ENCODE data around the gene ARL4A.
"Not testable (repeated sequence)": the region's sequence is repeated elsewhere in the genome, so short reads cannot be mapped to it uniquely, and the experiment has no call there.

The ARL4A gene

GRCh38 chr7:12686891-12687717 is at the start of gene ARL4A:
Gene ARL4A, plus strand, starts transcription at chr7:12687633. Its CDS starts 622 bp downstream, at chr7:12688255.
- peak; percentile 99 for DNase-seq

GRCh38 chr7:12637819-12638592 is 49.4 kb upstream of the ARL4A start:
- DNase-seq: peak; percentile 9

- DNase-seq: peak; percentile 4
Observed at GRCh38 chr7:12638851-12639456, 48.5 kb upstream of the ARL4A start.

- DNase-seq: no peak
Observed at GRCh38 chr7:12640299-12641096, 46.9 kb upstream of the ARL4A start.

- no peak for DNase-seq
Observed at GRCh38 chr7:12641196-12641595, 46.2 kb upstream of the ARL4A start.

- no peak for DNase-seq
Observed at GRCh38 chr7:12642508-12642907, 44.9 kb upstream of the ARL4A start.

- DNase-seq: no peak
Observed at GRCh38 chr7:12643001-12643643, 44.3 kb upstream of the ARL4A start.

GRCh38 chr7:12643644-12644043 is 43.8 kb upstream of the ARL4A start:
- DNase-seq: no peak

- DNase-seq: not testable (repeated sequence)
Observed at GRCh38 chr7:12645212-12645611, 42.2 kb upstream of the ARL4A start.

GRCh38 chr7:12646139-12646538 is 41.3 kb upstream of the ARL4A start:
- no peak for DNase-seq

- DNase-seq: no peak
Observed at GRCh38 chr7:12647364-12648219, 39.8 kb upstream of the ARL4A start.

- DNase-seq: no peak
Observed at GRCh38 chr7:12648704-12649261, 38.6 kb upstream of the ARL4A start.

GRCh38 chr7:12649348-12649747 is 38.1 kb upstream of the ARL4A start:
- no peak for DNase-seq

- DNase-seq: no peak
Observed at GRCh38 chr7:12650080-12650479, 37.4 kb upstream of the ARL4A start.

- no peak for DNase-seq
Observed at GRCh38 chr7:12653110-12653509, 34.3 kb upstream of the ARL4A start.

- peak; percentile 20 for DNase-seq
Observed at GRCh38 chr7:12653518-12653917, 33.9 kb upstream of the ARL4A start.

GRCh38 chr7:12655161-12655560 is 32.3 kb upstream of the ARL4A start:
- DNase-seq: no peak

GRCh38 chr7:12660423-12660822 is 27.0 kb upstream of the ARL4A start:
- DNase-seq: not testable (repeated sequence)

- not testable (repeated sequence) for DNase-seq
Observed at GRCh38 chr7:12660986-12661385, 26.4 kb upstream of the ARL4A start.

GRCh38 chr7:12661581-12661980 is 25.9 kb upstream of the ARL4A start:
- no peak for DNase-seq
